ENCODE results near the gene USP7. TPM values are rescaled to one million over a fixed set of nuclear protein-coding genes. Genes with fewer than 3 reads are reported as not detected.
"Not testable (repeated sequence)": the region's sequence is repeated elsewhere in the genome, so short reads cannot be mapped to it uniquely, and the experiment has no call there.

Gene USP7
- total RNA-seq, 1 experiment from 2014 or later = 64.7 TPM

GRCh38 chr16:8880839-8881510 lies 82.7 kb downstream of the USP7 start:
- DNase-seq (ENCODE audit: low spot score) = no peak

- peak; percentile 18 for DNase-seq (ENCODE audit: low spot score)
Measured at GRCh38 chr16:8878523-8878911, 85.2 kb downstream of the USP7 start.

GRCh38 chr16:8877894-8878522 lies 85.7 kb downstream of the USP7 start:
- no peak for DNase-seq (ENCODE audit: low spot score)

GRCh38 chr16:8875317-8875716 lies 88.4 kb downstream of the USP7 start:
- not testable (repeated sequence) for DNase-seq (ENCODE audit: low spot score)

GRCh38 chr16:8874388-8874787 lies 89.3 kb downstream of the USP7 start:
- DNase-seq (ENCODE audit: low spot score) = no peak

GRCh38 chr16:8873866-8874195 lies 89.9 kb downstream of the USP7 start:
- DNase-seq (ENCODE audit: low spot score) = not testable (repeated sequence)

- no peak for DNase-seq (ENCODE audit: low spot score)
Measured at GRCh38 chr16:8872967-8873865, 90.5 kb downstream of the USP7 start.

- no peak for DNase-seq (ENCODE audit: low spot score)
Measured at GRCh38 chr16:8872071-8872470, 91.6 kb downstream of the USP7 start.

- not testable (repeated sequence) for DNase-seq (ENCODE audit: low spot score)
Measured at GRCh38 chr16:8869988-8870241, 93.8 kb downstream of the USP7 start.

- DNase-seq (ENCODE audit: low spot score) = no peak
Measured at GRCh38 chr16:8869212-8869987, 94.3 kb downstream of the USP7 start.

GRCh38 chr16:8868416-8869211 lies 95.1 kb downstream of the USP7 start, which contains the start of gene CARHSP1:
CARHSP1 (minus strand) TSS chr16:8869006; CDS start chr16:8859328, 9,678 bp downstream.
- peak; percentile 90 for DNase-seq (ENCODE audit: low spot score)

- DNase-seq (ENCODE audit: low spot score) = no peak
Measured at GRCh38 chr16:8867932-8868415, 95.7 kb downstream of the USP7 start.

GRCh38 chr16:8867216-8867931 lies 96.3 kb downstream of the USP7 start:
- peak; percentile 45 for DNase-seq (ENCODE audit: low spot score)

GRCh38 chr16:8866884-8867215 lies 96.9 kb downstream of the USP7 start:
- no peak for DNase-seq (ENCODE audit: low spot score)

GRCh38 chr16:8866118-8866883 lies 97.4 kb downstream of the USP7 start:
- no peak for DNase-seq (ENCODE audit: low spot score)

- DNase-seq (ENCODE audit: low spot score) = no peak
Measured at GRCh38 chr16:8865145-8865882, 98.4 kb downstream of the USP7 start.

GRCh38 chr16:8864480-8865110 lies 99.1 kb downstream of the USP7 start:
- DNase-seq (ENCODE audit: low spot score) = no peak
